Retinal pigment epithelial cell (primary cell): Measurements from ENCODE around the gene SELPLG.

Source experiments
- DNase-seq: peaks from one replicate; pipeline ENCODE4 v3.0.0-alpha.2; 2010; ENCODE audit warnings: low read depth
- H3K4me3 ChIP-seq: 2 replicates; pipeline ENCODE4 v1.5.1; 2011; ENCODE audit warnings: mild to moderate bottlenecking, low read length, control low read depth, moderate library complexity
- TF ChIP-seq, protein P1 (sequence below): conservative IDR thresholded peaks from 2 replicates; pipeline ENCODE4 v1.5.1; 2011; ENCODE audit warnings: low read depth, low read length, control low read depth, inconsistent platforms

SELPLG gene

DNA sequence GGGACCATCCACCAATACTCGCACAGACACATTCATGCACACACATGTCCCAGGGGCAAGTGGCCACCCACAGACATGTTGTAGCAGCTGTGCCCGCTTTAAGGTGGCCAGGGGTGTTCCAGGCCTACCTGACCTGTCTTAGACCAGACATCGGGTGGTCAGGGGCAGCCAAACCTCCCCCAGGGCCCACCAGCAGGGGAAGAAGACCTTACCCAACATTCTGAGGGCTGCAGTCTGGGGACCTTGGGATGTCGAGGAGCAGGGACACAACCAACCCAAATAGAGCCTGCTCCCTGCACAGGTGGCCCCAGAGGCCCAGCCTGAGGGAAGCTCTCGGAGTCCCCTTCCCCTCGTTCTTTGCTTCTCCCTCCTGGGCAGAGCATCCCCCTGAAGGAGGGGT, 34.2 kb downstream of the SELPLG start:
- DNase-seq: no peak
- TF ChIP-seq, protein P1, sequence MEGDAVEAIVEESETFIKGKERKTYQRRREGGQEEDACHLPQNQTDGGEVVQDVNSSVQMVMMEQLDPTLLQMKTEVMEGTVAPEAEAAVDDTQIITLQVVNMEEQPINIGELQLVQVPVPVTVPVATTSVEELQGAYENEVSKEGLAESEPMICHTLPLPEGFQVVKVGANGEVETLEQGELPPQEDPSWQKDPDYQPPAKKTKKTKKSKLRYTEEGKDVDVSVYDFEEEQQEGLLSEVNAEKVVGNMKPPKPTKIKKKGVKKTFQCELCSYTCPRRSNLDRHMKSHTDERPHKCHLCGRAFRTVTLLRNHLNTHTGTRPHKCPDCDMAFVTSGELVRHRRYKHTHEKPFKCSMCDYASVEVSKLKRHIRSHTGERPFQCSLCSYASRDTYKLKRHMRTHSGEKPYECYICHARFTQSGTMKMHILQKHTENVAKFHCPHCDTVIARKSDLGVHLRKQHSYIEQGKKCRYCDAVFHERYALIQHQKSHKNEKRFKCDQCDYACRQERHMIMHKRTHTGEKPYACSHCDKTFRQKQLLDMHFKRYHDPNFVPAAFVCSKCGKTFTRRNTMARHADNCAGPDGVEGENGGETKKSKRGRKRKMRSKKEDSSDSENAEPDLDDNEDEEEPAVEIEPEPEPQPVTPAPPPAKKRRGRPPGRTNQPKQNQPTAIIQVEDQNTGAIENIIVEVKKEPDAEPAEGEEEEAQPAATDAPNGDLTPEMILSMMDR: no peak
- H3K4me3 ChIP-seq: no peak overlapping the region

DNA sequence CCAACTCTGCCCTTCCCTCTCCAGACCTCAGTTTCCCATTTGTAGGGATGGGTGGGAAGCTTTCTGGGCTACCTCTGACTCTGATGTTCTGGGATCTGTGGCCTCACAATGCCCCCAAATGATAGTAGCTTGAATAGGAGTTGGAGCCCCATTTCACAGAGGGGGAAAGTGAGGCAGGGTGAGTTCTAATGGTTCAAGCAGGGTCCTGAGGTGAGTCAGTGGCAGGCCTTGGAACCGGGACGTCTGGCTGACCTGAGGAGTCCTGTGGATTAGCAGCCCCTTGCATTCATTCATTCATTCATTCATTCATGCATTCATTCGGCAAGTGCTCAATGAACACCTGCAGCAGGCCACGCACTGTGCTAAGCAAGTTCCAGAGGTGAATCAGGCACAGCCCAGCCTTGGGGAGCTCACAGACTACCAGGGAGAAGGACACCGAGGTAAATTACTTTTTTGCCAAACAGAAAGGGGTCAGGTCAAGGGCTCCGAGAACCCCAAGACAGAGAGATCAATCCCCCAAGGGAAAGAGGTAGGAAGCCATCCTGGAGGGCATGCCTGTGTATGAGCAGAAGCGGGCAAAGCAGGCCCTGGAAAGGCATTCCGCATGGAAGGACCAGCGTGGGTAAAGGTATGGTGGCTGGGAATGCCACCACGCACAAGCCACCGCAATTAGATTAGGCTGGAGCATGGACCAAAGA, 35.0 kb downstream of the SELPLG start:
- no peak for DNase-seq
- TF ChIP-seq, protein P1: no peak
- H3K4me3 ChIP-seq: no peak overlapping the region

DNA sequence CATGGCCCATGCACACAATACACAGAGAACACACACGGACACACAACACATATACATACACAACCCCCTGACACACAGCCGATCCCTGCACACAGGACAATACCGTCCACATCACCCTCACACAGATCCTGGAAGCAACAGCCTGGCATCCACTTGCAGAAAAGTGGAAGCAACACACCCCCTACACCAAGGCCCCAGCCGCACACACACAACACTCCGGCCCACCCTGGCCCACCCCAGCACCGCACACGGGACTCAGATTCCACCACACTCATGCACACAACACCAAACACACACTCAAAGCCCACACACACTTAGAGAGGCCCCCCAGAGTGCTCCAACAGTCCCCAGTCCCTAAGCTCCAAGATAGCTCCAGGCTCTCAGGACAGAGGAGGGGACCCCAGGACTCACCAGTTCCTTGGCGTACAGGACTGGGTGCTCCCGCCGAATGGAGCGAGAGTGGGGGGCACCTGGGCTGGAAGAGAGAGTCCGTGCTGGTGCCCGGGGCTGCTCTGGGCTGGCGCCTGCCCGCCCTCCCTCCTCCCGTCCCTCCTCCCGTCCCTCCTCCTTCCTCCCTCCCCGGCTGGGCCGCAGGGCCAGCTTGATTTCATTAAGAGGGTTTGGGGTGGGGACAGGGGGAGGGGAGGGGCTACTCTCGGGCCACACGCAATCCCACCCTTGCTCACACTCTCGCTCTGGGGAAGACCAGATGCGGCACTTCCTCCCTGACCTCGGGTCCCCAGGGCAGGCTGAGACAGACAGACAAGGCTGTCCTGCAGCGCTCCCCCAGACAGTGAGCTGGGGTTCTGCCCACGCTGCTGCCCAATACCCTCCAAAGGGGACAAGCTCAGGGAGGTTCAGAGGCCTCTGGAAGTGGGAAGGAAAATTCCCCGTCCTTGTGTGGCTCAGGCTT, 35.9 kb downstream of the SELPLG start, which contains the start of gene TMEM119:
Gene TMEM119 (minus strand): TSS at position 526 of the 913 bp plus-strand sequence. CDS start 5,701 bp downstream, outside the sequence.
- TF ChIP-seq, protein P1: no peak
- H3K4me3 ChIP-seq: no peak within 1 kb of the TSS
- no peak for DNase-seq

DNA sequence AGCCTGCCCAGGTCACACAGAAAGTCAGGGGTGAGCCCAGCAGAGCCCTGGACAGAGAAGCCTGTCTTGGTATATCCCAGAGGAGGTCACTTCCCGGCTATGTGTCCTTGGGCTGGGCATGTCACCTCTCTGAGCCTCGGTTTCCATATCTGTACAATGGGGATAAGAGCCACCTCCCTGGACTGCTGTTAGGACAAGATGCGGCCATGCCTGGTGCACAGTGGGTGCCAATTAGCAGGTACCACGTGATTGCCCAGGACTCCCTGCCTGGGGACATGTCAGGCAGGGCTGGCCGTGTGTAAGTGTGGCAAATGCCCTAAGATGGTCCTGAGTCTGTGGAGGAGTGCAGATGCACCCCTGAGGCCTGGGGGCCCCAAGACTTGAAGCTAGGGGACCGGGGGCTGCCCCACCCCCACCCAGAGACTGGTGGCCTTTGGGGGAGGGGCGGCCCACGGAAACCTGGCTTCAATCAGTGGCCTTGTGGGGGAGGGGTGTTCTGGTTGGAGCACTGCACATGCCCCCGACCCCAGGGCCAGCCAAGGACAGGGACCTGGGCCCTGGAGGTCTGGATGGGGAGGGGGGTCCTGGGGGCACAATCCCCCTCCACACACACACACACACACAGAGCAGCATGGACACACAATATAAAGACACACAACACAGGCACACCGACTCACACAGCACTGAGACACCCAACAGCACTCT, 36.7 kb downstream of the SELPLG start:
- TF ChIP-seq, protein P1: no peak
- H3K4me3 ChIP-seq: no peak overlapping the region
- no peak for DNase-seq

DNA sequence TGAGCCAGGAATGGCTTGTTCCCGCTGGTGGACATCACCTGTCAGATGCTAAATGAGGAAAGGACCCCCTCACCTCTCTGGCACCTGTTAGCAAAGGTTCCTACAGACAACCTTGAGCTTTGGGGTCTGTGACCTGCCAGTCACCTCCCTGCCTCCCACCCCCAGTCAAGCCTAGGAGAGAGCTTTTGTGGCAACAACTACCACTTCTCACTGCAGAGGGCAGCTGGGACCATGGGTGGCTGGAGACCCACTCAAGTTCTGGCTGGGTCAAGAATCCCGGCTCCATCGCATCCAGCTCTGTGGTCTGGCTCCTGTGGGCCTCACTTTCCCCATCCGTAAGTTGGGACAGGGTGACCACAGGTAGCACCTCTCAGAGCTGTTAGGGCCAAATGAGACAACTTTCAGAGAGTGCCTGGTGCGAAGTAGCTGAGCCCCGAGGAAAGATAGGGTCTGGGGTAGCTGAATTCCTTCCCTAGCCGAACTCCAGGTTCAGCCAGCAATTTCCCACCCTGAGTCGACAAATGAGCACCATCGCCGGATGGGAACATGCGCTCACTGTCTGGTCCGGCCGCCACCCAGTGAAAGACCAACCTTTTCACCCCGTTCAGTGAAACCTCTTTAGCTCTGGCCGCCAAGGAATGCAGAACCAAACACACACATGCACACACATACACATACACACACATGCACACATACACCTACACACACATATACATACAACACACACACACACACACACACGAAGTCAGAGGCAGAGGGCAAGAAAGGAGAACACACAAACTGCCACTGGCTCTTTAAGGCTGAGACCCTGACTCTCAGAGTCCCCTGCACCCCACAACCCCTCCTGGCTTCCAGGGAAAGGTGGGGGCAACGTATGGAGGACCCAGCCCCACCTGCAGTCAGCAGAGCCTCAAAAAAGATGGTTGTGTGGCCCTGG, 37.7 kb downstream of the SELPLG start:
- DNase-seq: no peak
- no peak overlapping the region for H3K4me3 ChIP-seq
- TF ChIP-seq, protein P1: no peak

DNA sequence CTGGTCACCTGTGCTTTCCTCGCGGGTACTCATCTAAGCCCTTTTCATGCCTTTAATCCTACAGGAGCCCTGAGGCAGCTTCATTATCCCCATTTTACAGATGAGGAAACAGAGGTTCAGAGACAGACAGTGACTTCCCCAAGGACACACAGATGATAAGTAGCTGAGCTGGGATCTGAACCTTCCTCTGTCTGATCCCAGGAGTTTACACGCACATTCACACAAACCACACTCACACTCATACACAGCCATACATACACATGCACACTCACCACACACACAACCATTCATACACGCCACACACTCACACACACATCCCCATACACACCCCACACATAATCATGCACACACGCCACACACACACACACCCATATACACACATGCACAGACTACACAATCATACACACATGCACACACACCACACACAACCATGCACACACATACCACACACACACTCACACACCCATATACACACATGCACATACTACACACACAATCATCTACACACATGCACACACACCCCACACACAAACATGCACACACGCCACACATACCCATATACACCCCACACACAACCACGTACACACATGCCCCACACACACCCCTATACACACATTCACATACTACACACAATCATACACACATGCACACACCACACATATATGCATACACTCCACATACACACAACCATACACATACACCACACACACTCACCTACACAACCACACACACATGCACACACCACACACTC, 38.6 kb downstream of the SELPLG start:
- TF ChIP-seq, protein P1: no peak
- DNase-seq: no peak
- H3K4me3 ChIP-seq: no peak overlapping the region
